ENCODE results near the gene WNT3A.

GRCh38 chr1:228020686-228021354 is 14.0 kb downstream of the WNT3A start:
- TF ChIP-seq, protein P1, sequence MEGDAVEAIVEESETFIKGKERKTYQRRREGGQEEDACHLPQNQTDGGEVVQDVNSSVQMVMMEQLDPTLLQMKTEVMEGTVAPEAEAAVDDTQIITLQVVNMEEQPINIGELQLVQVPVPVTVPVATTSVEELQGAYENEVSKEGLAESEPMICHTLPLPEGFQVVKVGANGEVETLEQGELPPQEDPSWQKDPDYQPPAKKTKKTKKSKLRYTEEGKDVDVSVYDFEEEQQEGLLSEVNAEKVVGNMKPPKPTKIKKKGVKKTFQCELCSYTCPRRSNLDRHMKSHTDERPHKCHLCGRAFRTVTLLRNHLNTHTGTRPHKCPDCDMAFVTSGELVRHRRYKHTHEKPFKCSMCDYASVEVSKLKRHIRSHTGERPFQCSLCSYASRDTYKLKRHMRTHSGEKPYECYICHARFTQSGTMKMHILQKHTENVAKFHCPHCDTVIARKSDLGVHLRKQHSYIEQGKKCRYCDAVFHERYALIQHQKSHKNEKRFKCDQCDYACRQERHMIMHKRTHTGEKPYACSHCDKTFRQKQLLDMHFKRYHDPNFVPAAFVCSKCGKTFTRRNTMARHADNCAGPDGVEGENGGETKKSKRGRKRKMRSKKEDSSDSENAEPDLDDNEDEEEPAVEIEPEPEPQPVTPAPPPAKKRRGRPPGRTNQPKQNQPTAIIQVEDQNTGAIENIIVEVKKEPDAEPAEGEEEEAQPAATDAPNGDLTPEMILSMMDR (IDR thresholded peaks at IDR 0.05; ENCODE audit: low read depth, low read length), result no peak
- no peak for TF ChIP-seq POLR2A (IDR thresholded peaks at IDR 0.05; ENCODE audit: extremely low read depth, insufficient read length)
- TF ChIP-seq, protein P2, sequence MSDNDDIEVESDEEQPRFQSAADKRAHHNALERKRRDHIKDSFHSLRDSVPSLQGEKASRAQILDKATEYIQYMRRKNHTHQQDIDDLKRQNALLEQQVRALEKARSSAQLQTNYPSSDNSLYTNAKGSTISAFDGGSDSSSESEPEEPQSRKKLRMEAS (IDR thresholded peaks at IDR 0.05; ENCODE audit: low read depth, low read length), result no peak

Measured in NB4 (cell line).